Astrocyte of the cerebellum (primary cell): ENCODE results near the gene TLE3.

Experiments used
- DNase-seq: peaks from one replicate; pipeline ENCODE4 v3.0.0-alpha.2; 2011; ENCODE audit warnings: low read depth
- H3K4me3 ChIP-seq: 2 replicates; pipeline ENCODE4 v1.5.1; 2011; ENCODE audit warnings: mild to moderate bottlenecking, low read depth, low read length, moderate library complexity
- CTCF ChIP-seq: IDR thresholded peaks from 2 replicates; pipeline ENCODE4 v1.5.1; 2012; ENCODE audit warnings: low read length, low read depth, moderate library complexity, mild to moderate bottlenecking; ENCODE audit errors: missing control alignments
- in situ Hi-C: cut with HindIII; loops from 2 replicates; pipeline ENCODE4 v1.10.0; 2017; ENCODE audit warnings: low sequenced_read_pairs

The TLE3 gene

GRCh38 chr15:69998541-69999391 is 99.0 kb downstream of the TLE3 start:
- in situ Hi-C loops, result no loop called here
- TF ChIP-seq CTCF, result no peak
- no peak overlapping the region for H3K4me3 ChIP-seq
- DNase-seq, result no peak

- H3K4me3 ChIP-seq, result no peak overlapping the region
- DNase-seq, result peak; percentile 45
- TF ChIP-seq CTCF, result no peak
- in situ Hi-C loops, result no loop called here
Observed at GRCh38 chr15:69997813-69998212, 99.9 kb downstream of the TLE3 start.
